BE2C (cell line): ENCODE results near the gene STK26.

Experiments
- DNase-seq: peaks from one replicate; pipeline ENCODE4 v3.0.0-alpha.2; 2020
- H3K27me3 ChIP-seq: fragments of 250-450 bp; sonication (Bioruptor Pico); 2 replicates; pipeline ENCODE4 v1.5.1; 2020; ENCODE audit warnings: mild to moderate bottlenecking
- H3K36me3 ChIP-seq: fragments of 250-450 bp; sonication (Bioruptor Pico); 2 replicates; pipeline ENCODE4 v1.5.1; 2020; ENCODE audit warnings: mild to moderate bottlenecking
- H3K4me1 ChIP-seq: fragments of 250-450 bp; sonication (Bioruptor Pico); 2 replicates; pipeline ENCODE4 v1.5.1; 2020
- H3K4me3 ChIP-seq: 2 replicates; pipeline ENCODE4 v1.5.1; 2011; ENCODE audit warnings: low read depth, low read length
- H3K9me3 ChIP-seq: fragments of 250-450 bp; sonication (Bioruptor Pico); 2 replicates; pipeline ENCODE4 v1.5.1; 2020
- TF ChIP-seq, protein P1 (sequence below): IDR thresholded peaks from 2 replicates; pipeline ENCODE4 v1.5.1; 2012; ENCODE audit warnings: mild to moderate bottlenecking, low read depth, low read length

The STK26 gene

DNA sequence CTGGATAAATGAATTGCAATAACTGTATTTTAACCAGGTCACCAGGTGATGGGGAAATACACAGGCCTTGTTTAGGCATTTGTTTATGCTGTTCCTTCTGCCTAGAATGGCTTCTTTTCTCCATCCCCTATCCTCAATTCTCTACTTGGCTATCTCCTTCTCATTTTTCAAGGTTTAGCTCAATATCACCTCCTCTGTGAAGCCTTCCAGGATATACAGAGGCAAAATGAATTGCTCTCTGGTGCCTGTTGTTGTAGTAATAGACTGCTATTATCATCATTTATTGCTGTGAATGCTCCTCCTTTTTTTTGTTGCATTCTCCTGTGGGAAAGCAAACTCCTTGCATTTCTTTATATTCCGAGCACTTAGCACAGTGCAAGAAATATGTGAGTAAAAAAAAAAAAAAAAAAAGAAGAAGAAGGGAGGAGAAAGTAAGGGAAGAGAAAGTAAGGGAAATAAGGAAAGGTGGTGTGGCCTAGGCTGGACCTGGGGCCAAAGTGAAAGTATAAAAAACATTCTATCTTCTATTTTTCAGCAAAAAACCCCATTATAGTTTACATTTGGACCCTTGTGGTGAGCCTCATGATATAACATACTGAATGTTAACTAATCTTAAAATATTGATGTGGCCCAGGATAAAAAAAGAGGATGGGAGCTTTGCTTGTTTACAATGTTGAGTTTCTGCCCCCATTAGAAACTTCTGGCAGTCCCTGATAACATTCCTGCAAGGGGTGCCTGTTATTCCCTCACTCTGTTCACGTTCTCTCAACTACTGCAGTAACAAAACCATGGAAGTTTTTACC, 6.3 kb upstream of the STK26 start:
- H3K27me3 ChIP-seq: no peaks in the 10 kb centered on the region
- TF ChIP-seq, protein P1, sequence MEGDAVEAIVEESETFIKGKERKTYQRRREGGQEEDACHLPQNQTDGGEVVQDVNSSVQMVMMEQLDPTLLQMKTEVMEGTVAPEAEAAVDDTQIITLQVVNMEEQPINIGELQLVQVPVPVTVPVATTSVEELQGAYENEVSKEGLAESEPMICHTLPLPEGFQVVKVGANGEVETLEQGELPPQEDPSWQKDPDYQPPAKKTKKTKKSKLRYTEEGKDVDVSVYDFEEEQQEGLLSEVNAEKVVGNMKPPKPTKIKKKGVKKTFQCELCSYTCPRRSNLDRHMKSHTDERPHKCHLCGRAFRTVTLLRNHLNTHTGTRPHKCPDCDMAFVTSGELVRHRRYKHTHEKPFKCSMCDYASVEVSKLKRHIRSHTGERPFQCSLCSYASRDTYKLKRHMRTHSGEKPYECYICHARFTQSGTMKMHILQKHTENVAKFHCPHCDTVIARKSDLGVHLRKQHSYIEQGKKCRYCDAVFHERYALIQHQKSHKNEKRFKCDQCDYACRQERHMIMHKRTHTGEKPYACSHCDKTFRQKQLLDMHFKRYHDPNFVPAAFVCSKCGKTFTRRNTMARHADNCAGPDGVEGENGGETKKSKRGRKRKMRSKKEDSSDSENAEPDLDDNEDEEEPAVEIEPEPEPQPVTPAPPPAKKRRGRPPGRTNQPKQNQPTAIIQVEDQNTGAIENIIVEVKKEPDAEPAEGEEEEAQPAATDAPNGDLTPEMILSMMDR: no peak
- H3K4me1 ChIP-seq: no peaks in the 10 kb centered on the region
- no peaks in the 10 kb centered on the region for H3K9me3 ChIP-seq
- no peak overlapping the region for H3K4me3 ChIP-seq
- no peaks in the 10 kb centered on the region for H3K36me3 ChIP-seq
- DNase-seq: no peak

DNA sequence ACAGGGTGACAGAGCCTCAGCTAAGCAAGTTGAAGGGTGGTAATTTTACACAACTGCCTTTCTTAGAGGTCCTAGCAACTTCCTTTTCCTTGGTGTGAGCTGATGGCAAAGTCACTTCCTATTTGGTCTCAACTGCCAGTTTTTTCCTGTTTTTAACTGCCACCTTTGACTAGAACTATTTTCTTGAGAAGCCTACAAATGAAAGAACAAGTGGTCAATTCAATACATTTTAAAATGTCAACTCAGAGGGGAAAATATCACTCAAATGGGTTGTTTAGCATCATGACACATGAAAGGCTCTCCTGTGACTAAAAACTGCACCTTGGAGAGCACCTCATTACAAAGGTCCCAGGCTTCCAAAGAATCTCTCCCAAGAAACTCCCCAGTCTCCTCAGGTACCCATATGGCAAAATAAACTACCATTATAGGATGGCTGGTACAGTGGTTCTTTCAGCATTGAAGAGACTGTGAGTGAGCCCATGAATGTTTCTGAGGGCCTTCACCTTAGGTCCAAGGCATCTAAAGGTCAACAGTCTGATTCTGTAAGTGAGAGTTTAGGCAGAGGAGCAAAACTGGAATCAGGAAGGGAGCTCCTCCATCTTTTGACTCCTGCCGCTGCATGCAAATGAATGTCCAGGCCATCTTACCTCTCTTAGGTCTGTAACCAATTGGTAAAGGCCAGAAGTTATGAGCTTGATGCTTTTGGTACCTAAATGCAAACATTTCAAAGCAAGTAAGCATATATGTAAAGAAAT, 5.5 kb upstream of the STK26 start:
- TF ChIP-seq, protein P1: no peak
- no peak for DNase-seq
- H3K27me3 ChIP-seq: peaks cover 2% of the 10 kb centered on the region; the same call in 1 of the 2 replicates
- no peaks in the 10 kb centered on the region for H3K4me1 ChIP-seq
- H3K36me3 ChIP-seq: no peaks in the 10 kb centered on the region
- H3K4me3 ChIP-seq: no peak overlapping the region
- no peaks in the 10 kb centered on the region for H3K9me3 ChIP-seq

DNA sequence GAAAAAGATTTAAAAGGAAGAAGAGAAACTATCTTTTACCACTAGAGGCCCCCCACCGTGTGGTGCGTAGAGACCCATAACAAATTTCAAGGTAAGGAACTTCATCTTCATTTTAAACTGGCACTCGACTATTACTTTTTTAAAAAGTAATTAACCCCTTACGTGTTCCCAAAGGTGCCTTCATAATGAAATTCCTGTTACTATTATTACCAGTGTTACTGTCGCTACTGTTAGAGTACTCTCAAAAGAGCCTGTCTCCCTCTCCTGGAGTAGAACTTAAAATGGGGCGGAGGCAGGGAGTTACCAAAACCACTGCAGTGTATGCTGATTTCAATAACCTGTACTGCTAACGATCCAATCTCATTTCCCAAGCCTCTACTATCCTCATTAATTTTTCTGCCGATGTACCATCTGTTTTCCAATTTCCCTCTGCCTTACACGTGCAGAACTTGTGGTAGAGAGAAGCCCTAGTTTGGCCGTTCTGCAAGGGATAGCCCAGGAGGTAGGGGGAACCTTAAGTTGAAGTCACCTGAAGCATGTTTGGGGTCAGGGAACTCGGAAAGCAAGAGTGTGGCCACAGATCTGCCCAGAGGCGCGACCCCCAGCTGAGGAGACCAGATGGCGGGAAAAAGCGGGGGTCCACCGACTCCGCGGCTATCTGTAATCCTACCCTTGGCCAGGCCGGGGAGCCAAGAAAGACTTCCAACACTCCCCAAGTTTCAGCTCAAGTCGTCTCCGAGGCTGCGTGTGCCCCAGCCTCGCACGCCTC, 720 bp upstream of the STK26 start:
- Histone ChIP-seq H3K4me3 (peak overlapping the region; percentile 36; the same call in 1 of the 2 replicates), H3K36me3 (no peaks in the 10 kb centered on the region), H3K4me1 (no peaks in the 10 kb centered on the region), H3K9me3 (no peaks in the 10 kb centered on the region), H3K27me3 (peaks cover 17% of the 10 kb centered on the region; the same call in 1 of the 2 replicates)
- TF ChIP-seq, protein P1: peak; percentile 6; the same call in 1 of the 2 replicates
- DNase-seq: no peak

DNA sequence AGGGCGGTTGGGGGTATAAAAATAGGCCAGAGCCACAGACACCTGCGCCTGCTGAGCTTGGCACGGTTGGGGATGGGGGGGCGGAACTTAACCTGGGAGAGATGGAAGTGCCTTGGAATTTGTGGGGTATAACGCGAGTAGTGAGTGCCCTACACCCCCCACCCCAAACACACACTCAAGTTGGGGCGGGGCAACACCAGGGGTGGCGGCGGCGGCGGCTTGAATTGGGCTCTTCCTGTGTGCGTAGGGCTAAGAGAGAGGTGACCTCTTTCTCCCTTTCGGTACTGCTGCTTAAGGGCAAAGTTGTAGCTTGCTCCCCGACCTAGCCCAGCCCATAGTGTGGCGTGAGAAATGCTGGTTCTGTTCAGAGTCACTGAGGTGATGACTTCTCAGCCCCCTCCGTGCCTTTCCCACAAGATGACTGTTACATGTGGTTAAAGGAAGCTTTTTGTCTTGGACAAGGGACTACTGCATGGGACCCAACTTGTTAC, 839 bp downstream of the STK26 start:
- TF ChIP-seq, protein P1: no peak
- no peak for DNase-seq
- H3K4me1 ChIP-seq: no peaks in the 10 kb centered on the region
- H3K4me3 ChIP-seq: no peak overlapping the region
- H3K36me3 ChIP-seq: no peaks in the 10 kb centered on the region
- peaks cover 17% of the 10 kb centered on the region; the same call in 1 of the 2 replicates for H3K27me3 ChIP-seq
- no peaks in the 10 kb centered on the region for H3K9me3 ChIP-seq

DNA sequence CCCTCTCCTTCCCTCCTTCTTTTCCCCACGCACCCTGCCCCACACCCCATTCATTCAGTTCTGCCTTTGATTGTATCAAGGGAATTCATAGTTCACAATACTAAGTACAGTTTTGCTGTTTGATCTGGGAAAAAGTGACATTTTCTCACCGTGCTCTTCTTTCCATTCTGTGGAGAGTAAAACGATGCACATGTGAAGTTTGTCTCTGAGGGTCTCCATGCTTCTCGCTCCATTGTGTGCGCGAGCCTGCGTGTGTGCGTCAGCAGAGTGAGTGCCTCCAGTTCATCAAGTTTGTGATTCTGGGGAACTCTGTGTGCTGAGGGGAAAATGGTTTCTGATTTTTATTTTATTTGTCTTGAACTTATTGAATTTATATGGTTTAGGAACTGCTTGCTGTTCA, 1.9 kb downstream of the STK26 start:
- H3K4me1 ChIP-seq: no peaks in the 10 kb centered on the region
- H3K9me3 ChIP-seq: no peaks in the 10 kb centered on the region
- H3K27me3 ChIP-seq: peaks cover 17% of the 10 kb centered on the region; the same call in 1 of the 2 replicates
- no peak overlapping the region for H3K4me3 ChIP-seq
- no peaks in the 10 kb centered on the region for H3K36me3 ChIP-seq
- no peak for DNase-seq
- TF ChIP-seq, protein P1: no peak
